Measurements from ENCODE around the gene NF1.
"Not testable (repeated sequence)": the region's sequence is repeated elsewhere in the genome, so short reads cannot be mapped to it uniquely, and the experiment has no call there.

Gene NF1

GRCh38 chr17:31349454-31349853 is 254.7 kb downstream of the NF1 start:
- no peak for DNase-seq

- no peak for DNase-seq
Measured at GRCh38 chr17:31355935-31356334, 261.2 kb downstream of the NF1 start.

- DNase-seq, result no peak
Measured at GRCh38 chr17:31357091-31357490, 262.3 kb downstream of the NF1 start.

- DNase-seq, result peak; percentile 12
Measured at GRCh38 chr17:31357839-31358394, 263.1 kb downstream of the NF1 start.

GRCh38 chr17:31364012-31364411 is 269.2 kb downstream of the NF1 start:
- no peak for DNase-seq

GRCh38 chr17:31366088-31366487 is 271.3 kb downstream of the NF1 start:
- no peak for DNase-seq

- no peak for DNase-seq
Measured at GRCh38 chr17:31369266-31369665, 274.5 kb downstream of the NF1 start.

GRCh38 chr17:31371511-31372097 is 276.8 kb downstream of the NF1 start:
- DNase-seq, result no peak

- DNase-seq, result peak; percentile 59
Measured at GRCh38 chr17:31373150-31374093, 278.6 kb downstream of the NF1 start.

- DNase-seq, result no peak
Measured at GRCh38 chr17:31374094-31374447, 279.3 kb downstream of the NF1 start.

- DNase-seq, result no peak
Measured at GRCh38 chr17:31374503-31374902, 279.7 kb downstream of the NF1 start.

GRCh38 chr17:31378638-31379037 is 283.9 kb downstream of the NF1 start:
- no peak for DNase-seq

GRCh38 chr17:31379597-31380205 is 284.9 kb downstream of the NF1 start:
- no peak for DNase-seq

GRCh38 chr17:31381165-31381668 is 286.4 kb downstream of the NF1 start:
- no peak for DNase-seq

GRCh38 chr17:31382668-31383275 is 288.0 kb downstream of the NF1 start:
- not testable (repeated sequence) for DNase-seq

- peak; percentile 8 for DNase-seq
Measured at GRCh38 chr17:31383488-31383887, 288.7 kb downstream of the NF1 start.

GRCh38 chr17:31385428-31386285 is 290.9 kb downstream of the NF1 start:
- no peak for DNase-seq

GRCh38 chr17:31386542-31387075 is 291.8 kb downstream of the NF1 start:
- no peak for DNase-seq

- peak; percentile 22 for DNase-seq
Measured at GRCh38 chr17:31387438-31387837, 292.7 kb downstream of the NF1 start.

- DNase-seq, result no peak
Measured at GRCh38 chr17:31388351-31388750, 293.6 kb downstream of the NF1 start.

- peak; percentile 56 for DNase-seq
Measured at GRCh38 chr17:31388770-31389656, 294.2 kb downstream of the NF1 start.

Measured in NCI-H69 (cell line).